GM18520 (cell line): Measurements from ENCODE around the gene SPTBN1.

Source experiments
- ATAC-seq: cut with Tn5 transposase; IDR thresholded peaks from one replicate; pipeline ENCODE4 v1.9.1; 2021; ENCODE audit not compliant: unreplicated experiment

SPTBN1 gene

DNA sequence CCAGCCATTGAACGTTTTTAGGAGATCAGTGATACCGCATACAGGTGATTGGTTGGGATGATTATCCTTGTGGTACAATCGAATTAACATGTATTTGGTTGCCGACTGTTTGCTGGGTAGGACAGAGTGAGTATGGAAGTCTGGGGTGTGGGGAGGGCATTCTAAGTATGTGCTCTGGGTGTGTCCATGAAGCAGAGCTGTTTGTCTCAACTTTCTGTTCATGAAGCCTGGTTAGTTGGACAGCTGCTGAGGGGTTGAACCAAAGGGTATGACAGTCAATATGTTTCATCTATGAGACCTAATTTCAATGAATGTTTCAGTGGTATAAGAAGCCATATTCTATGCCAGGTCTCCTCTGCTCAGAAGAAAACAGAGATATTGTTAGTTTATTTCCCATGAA is 21.9 kb upstream of the SPTBN1 start:
- no peak for ATAC-seq

DNA sequence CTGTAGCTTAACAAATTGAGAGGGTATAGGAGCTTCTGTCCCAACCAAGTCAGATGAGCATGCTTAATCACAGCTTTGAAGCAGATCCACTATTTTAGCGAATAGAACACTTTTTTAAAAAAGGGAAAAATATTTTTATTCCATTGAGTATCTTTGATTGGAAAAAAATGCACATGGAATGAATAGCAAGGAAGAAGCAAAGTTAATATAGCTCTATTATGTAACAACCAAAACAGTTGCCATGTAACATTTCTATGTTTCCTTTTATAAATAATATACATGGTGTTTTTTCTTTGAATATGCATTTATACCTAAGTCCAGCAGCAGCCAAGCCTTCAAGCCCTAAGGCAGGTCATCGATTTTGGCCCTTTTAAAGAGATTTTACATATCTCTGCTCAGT is 21.4 kb upstream of the SPTBN1 start:
- no peak for ATAC-seq

DNA sequence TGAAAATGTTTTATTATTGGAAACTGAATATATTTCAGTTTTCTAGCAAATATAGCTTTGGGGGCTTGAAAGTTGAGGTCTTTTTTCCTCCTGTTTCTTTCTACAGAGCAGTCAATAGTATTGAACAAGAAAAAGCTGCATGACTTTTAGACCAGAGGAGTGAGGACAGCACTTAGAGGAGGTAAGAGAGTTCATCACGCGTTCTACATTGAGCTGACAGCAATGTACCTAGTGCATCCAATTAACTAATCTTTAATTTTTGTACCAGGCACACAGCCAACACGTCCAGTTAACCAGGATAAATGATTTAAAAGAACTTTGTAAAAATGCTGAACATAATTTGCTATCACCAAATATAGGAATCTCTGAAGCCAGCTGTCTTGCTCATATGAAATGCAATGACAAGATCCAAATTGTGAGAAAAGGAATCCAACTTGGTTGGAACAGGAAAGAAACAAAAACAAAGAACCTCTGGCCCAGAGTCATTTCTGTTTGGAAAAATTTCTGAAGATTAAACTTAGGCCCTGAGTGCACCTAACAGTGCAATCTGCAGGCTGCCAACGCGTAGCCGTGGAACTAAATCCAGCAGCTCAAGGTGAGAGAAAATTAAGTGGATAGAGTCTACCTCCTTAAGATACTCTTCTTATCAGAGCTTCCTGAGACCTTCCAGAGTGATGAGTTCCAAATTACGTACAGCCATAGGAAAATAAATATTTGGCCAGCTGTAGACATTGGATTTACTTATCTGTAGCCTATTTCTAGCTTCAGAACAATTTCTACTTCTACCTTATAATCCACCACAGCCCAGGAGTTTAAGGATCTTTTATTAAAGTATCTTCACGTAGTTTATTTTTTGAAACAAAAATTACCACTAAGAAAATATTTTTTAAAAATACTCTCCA is 20.6 kb upstream of the SPTBN1 start:
- no peak for ATAC-seq

DNA sequence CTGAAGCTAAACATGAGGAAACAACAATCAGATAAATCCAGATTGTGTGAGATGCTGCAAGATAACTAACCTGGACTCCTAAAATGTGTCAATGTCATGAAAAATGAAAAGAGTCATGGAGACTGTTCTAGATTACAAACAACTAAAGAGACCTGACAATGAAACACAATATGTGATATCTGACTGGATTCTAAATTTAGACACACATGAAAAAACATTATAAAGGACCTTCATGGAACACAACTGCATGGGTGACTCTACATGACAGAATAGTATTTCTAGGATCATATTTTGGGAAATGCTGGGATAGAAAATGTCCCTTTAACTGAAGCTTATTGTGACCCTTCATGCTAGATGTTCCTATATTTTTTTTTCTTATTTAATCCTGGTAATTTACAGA is 18.5 kb upstream of the SPTBN1 start:
- ATAC-seq = no peak

DNA sequence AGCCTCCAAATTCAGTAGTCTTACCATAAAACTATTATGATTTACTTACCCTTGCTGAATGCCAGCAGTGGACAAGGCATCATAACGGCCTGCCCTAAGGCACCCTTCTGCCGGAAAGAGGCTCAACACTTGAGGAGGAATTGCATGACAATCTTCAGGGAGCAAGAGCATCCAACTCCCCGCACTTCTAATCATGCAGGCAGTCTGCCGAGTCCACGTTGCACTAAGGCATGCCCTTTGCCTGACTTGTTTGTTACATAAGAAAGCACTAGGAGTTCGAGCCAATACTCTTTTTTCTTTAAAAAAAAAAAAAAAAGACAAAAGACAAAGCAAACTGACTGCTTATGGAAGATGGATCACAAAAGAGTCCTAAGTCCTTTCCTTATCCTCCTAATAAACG is 17.9 kb upstream of the SPTBN1 start:
- ATAC-seq = no peak

DNA sequence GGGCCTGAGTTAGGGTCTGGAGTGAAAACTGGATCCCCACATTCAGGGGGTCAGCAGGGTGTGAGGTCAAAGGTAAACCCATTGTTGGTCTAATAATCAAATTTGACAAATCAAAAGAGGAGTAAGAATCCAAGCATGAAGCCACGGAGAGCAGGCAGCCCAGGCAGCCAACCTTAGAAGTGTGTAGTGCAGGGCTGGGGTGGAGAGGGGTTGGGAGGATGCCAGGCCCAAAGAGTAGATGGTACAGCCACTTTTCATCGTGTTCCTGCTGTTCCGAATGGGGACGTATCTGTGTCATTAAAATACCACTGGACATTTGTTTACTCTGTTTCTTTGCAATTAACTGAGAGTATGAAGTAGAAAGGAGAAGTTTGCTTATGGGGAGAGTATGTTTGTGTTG is 16.5 kb upstream of the SPTBN1 start:
- ATAC-seq = no peak

DNA sequence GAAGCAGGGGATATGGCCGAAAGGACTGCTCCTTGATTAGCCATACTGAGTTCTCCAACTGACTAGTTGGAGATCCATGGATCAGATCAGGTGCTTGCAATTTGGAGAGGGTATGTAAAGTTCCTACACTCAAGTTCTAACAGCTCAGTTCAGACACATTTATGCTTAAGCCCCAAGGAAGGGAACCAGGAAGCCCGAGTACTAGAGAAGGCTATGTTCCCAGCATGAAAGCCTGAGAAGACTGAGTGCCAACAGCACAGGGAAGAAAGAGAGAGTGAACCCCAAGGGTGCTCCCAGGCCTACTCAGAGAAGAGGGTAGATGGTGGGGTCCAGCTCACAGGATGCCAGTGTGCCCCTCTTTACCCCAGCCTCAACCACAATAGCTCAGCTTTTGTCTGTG is 16.1 kb upstream of the SPTBN1 start:
- no peak for ATAC-seq

DNA sequence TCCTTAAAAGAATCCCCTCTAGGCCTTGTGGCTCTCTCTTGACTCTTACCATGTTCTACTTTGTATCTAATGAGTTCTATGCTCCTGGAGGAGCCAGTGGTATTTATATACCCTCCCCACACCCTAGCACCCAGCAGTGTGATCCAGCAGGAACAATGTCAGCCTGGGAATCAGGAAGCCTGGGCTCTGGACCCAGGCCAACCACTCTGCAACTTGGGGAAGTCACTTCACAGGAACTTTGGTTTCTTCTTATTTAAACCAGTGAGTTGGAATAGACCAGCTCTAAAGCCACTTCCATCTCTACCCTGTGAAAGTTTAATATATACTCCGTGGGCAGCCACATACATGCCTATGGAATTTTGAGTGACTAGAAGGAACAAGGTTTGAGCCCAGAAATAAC is 11.6 kb upstream of the SPTBN1 start:
- no peak for ATAC-seq

DNA sequence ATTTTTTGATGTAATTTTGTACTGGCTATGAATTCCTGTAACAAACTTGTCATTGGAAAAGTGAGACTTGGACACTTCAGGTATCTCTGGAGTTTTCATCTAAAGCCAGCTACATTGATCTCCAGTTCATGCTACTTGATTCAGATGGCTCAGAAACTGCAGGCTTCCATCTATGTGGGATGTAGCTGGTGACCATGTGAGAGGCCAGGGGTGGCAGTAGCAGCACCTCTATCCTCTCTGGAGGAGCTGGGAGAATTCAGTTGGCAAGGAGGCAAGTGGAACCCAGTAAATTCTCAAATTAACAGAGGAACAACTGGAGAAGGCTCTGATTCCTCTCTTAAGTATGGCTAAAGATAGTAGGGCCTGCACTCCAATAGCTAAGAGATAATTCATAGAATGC is 10.0 kb upstream of the SPTBN1 start:
- ATAC-seq = no peak

DNA sequence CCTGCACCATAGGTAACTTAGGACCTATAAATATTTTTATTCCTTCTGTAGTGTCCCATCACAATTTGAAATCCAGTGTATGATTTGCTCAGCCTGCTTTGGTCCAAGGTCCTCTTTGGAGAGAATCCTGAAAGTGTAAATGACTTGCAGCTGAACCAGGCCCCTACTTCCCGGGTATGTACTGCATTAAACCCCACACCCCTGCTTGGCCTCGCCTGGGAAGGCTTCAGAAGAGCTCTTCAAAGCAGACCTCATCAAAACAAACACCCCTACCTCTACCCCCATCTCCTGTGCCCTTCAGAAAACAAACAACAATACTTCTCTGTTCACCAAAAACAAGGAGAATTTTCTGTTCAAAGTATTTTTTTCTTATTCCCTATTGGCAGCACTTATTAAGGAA is 9.5 kb upstream of the SPTBN1 start:
- ATAC-seq = no peak

DNA sequence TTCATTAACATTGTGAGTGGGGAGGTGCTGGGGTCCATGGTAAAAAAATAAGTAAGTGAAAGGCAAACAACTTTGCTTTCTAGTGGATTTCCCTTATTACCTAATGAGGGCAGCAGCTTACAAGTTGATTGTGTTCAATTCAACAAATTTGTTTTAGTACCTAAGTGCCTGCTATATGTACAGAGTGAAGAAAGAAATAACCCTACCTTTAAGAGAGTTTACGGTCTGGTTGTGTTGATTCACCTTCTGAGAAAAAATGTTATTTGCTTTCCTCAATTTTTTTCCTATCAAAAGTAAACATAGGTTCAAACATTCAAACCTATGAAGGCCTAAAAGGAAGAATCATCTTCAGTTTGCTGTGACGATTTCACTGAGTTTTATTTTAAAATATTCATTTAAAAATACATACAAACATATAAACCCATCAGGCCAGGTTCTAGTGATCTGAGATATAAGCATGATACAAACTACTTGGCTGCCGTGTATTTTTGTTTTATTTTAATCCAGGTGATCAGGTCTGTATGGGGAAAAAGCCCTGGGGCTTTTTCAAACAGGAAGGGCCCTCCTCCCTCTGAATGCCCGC is 1.5 kb upstream of the SPTBN1 start:
- no peak for ATAC-seq

DNA sequence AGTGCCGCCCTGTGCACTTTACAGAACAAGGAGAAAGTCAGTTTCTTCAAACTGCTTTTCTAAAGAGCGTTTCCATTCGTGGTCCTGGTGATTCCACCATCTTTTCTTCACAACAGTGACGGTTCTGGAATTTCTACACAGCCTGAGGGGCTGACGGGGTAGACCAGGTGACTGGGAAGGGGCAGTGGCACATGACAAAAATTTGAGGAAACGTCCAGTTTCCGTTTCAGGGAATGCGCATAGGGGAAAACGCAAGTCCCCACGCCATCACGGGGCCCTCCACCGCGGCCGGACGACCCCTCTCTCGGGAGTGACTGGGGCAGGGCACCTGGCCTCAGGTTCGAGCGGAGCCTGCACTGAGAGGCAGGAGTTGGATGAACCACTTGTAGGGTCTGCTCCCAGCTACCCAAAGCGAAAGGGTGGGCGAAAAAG is 980 bp upstream of the SPTBN1 start:
- no peak for ATAC-seq

DNA sequence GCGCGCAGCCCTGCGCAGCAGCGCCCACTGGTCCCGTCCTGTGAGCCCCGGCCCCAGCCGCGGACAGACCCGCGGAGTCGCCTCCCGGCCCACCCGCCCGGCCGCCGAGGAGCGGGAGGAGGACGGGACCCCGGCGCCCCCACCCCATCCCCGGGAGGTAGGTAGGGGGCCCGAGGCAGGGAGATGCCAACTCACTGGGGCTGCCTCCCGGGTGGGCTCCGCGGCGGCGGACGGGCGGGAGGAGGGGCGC is 160 bp downstream of the SPTBN1 start:
- ATAC-seq = no peak

DNA sequence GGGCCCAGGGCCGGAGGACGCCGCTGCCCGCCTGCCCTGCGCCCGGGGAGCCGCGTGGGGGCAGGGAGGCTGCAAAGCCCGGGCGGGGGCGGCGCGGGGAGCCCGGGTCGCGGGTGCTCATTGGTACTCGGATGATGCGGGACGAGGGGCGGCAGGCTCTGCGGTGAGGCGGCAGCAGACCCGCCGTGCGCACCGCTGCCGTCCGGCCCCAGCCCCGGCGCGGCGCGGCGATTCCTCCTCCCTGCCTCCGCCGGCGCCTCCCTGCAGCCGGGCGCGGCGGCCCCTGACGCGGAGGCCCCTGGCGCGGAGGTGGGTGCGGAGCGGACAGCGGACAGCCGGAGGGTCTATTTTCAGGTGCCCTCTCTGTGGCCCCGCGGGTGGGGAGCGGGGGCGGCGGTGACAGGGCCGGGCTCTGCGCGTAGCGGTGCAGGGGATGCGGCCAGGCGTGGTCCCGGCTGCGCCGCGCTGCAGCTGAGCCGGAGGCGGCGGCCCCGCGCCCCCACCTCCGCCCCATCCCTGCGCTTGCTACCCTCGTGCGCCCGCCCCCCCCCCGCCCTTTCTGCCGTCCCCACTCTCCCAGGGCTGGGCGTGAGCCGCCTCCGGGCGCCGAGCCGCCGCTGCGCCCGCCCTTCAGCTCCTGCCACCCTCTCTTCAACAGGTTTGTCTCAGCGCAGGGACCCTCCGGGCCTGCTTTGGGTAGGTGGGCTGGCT is 640 bp downstream of the SPTBN1 start:
- ATAC-seq = no peak

DNA sequence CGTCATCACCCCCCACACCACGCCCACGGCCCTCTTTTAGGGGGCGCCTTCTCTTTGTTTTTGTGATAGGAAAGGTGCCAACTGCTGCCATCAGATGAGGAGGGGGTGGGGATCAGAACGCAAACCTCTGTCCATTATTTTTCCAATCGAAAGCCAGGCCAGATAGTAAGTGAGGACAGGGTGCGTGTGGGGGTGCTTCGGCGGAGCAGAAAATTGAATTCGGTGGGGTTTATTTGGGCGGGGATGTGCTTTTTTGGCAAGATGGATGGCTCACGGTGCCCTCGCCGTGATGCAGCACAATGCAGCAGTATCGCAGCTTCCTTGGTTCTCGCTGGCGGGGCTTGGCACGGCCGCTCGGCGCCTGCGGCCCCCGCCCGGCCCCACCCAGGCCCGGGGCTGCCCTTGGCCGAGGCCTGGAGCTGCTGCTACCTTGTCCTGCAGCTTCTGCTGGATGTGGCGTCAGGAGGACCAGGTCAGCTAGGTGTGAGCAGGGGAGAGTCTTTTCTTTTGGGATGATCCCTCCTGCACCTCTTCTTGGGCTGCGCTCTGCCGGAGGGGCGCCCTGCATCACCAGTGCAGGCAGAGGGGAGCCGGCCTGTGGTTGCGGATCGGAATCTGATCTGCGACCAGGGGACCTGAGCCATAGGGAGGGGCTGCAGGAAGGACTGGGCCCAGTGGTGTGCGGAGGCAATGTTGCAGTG is 1.3 kb downstream of the SPTBN1 start:
- ATAC-seq = no peak

DNA sequence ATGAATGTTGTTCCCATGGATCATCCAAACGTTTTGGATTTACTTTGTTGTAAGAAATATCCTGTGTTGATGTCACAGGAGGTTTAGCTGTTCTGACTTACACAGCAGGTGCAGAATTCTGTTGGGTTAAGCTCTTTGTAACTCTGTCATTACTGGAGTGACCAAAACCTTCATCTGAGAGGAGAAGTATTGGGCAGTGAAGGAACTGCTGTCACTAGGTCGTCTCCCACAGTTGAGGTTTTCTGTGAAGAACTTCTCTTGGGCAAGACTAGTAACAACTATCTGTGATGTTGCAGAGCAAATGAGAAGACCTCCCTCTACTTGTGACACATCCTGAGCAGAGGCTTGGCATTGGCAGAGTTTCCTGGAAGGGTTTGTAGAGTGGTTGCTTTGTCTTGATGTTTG is 2.9 kb downstream of the SPTBN1 start:
- ATAC-seq = no peak

DNA sequence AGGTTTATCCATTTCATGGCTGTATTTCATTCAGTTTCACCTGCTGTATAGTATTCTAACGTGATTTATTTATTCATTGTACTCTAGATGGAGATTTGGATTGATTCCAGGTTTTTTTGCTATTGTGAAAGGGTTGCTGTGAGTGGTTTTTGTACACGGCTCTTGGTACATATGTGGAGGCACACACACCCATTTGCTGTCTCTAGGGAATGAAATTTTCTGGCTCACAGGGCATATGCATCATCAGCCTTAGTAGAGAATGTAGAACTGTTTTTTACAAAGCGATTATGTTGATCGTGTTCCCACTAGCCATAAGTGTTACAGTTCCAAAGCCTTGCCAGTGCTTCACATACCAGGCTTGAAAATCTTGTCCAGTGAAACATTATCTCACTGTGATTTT is 5.1 kb downstream of the SPTBN1 start:
- ATAC-seq = no peak

DNA sequence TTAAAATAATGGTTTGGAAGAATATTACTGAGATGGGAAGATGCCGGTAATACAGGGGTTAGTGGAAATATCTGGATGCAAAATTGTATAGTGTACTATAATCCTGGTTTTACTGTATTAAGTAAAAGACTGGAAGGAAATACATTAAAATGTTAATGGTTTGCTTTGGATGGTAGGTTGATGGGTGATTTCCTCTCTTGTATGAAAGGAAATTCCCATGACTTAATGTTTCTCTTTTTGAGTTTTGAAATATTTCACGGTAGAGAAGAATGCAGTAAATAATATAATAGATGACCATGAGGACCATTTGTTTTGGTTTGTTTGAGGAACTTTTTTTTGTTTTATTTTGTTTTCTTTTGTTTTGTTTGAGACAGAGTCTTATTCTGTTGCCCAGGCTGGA is 8.2 kb downstream of the SPTBN1 start:
- no peak for ATAC-seq

DNA sequence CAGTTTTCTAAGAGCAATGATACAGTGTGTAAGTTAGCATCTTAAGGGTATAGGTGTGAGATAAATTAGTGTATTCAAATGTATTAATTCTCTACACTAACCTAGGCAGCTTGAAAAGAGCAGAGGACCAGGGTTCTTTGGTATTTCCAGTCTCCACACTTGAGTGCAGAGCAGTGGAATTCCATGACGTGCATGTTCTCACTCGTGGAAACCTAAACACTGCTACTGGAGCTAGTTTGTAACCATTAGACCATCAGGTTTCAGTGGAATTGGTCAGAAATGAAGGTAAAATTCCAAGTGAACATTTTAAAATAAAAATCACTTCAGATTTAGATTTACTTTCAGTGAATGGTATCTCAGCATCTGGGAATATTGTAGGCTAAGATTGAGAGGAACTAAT is 9.0 kb downstream of the SPTBN1 start:
- no peak for ATAC-seq

DNA sequence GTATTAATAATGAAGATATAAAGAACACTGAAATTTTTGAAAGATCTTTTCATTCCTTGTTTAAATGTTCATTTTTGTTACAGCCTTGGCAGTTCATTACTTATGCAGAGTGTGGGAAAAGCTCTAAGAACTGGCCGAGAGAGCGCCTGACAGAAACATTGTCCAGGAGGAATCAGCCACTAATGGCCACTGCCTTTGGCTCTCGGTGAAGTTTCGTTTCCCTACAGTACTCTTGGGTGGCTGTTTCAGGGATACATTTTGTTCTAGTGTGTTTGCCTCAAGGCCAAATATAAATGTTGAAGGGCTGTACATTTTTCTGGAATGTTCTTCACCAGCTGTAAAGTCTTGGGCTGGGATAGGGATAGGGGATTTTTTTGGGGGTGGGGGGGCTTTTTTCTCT is 10.7 kb downstream of the SPTBN1 start:
- no peak for ATAC-seq

DNA sequence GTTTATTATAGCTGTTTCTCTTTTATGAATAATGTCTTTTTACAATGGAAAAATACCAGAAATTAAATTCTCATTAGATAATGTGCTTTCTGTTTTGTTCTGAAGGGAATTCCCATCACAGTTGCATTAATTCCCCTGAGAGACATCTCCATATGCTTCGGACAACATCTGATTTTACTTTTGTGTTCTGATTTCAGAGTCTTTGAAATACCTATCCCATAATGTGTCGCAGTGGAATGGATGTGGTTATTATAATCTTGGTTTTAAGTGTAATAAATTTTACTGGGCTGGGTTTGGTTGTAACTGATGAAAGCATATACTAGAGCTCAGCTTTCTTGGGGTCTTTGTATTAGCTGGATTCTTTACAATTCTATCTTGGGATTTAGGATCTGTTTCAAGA is 12.5 kb downstream of the SPTBN1 start:
- no peak for ATAC-seq
